ENCODE results near the gene ACADM.

- TF ChIP-seq CTCF (conservative IDR thresholded peaks at IDR 0.05) (no peak), ZFX (IDR thresholded peaks at IDR 0.05) (no peak)
Measured at GRCh38 chr1:75693551-75693950, 31.0 kb upstream of the ACADM start.

Measured in C4-2B (cell line).